HG03159 (cell line): ENCODE measurements around the gene G0S2.
A peak's percentile ranks its signal among the peaks of the same experiment; 100 is the strongest.

Experiments
- ATAC-seq: cut with Tn5 transposase; IDR thresholded peaks from one replicate; pipeline ENCODE4 v1.9.1; 2021; ENCODE audit warnings: mild to moderate bottlenecking, moderate library complexity; ENCODE audit not compliant: unreplicated experiment

Gene G0S2

GRCh38 chr1:209674957-209675564 is at the start of gene G0S2:
Gene G0S2, plus strand, starts transcription at chr1:209675412. Its CDS starts 273 bp downstream, at chr1:209675685.
- no peak for ATAC-seq

GRCh38 chr1:209625791-209626285 is 49.4 kb upstream of the G0S2 start:
- ATAC-seq: no peak

- no peak for ATAC-seq
These were observed 48.7 kb upstream of the G0S2 start for GRCh38 chr1:209626346-209627026.

- ATAC-seq: peak; percentile 21
These were observed 48.0 kb upstream of the G0S2 start for GRCh38 chr1:209627027-209627731.

- ATAC-seq: peak; percentile 88
These were observed 47.4 kb upstream of the G0S2 start for GRCh38 chr1:209627732-209628196.

GRCh38 chr1:209628618-209629299 is 46.5 kb upstream of the G0S2 start:
- no peak for ATAC-seq

- no peak for ATAC-seq
These were observed 45.4 kb upstream of the G0S2 start for GRCh38 chr1:209629621-209630382.

- no peak for ATAC-seq
These were observed 44.6 kb upstream of the G0S2 start for GRCh38 chr1:209630383-209631225.

GRCh38 chr1:209633335-209633997 is 41.7 kb upstream of the G0S2 start:
- no peak for ATAC-seq

GRCh38 chr1:209634005-209634737 is 41.0 kb upstream of the G0S2 start:
- ATAC-seq: no peak

- no peak for ATAC-seq
These were observed 39.4 kb upstream of the G0S2 start for GRCh38 chr1:209635850-209636249.

GRCh38 chr1:209641832-209642172 is 33.4 kb upstream of the G0S2 start:
- no peak for ATAC-seq

- ATAC-seq: no peak
These were observed 32.4 kb upstream of the G0S2 start for GRCh38 chr1:209642816-209643215.

GRCh38 chr1:209643285-209644020 is 31.8 kb upstream of the G0S2 start:
- ATAC-seq: no peak

- no peak for ATAC-seq
These were observed 29.4 kb upstream of the G0S2 start for GRCh38 chr1:209645574-209646452.

- no peak for ATAC-seq
These were observed 28.7 kb upstream of the G0S2 start for GRCh38 chr1:209646558-209646957.

- no peak for ATAC-seq
These were observed 28.1 kb upstream of the G0S2 start for GRCh38 chr1:209647156-209647555.
